ENCODE measurements around the gene ZNF579.

DNA sequence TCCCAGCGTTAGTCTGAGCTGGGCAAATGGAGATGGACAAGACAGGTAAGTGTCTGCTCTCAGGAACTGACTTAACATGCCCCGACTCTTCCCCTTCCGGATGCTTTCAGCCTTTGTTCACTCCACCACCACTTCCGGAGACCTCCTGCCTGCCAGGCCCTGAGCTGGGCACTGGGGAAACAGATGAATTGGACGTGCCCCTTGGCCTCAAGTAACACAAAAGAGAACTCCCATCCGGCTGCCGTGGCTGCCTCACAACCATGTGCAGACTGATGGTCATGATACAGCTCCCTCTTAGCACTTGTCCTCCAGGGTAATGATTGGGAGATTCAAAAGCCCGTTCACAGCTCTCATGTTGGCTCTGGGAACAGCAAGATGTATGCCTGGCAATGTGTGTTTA is 36.8 kb upstream of the ZNF579 start:
- TF ChIP-seq, protein P1, sequence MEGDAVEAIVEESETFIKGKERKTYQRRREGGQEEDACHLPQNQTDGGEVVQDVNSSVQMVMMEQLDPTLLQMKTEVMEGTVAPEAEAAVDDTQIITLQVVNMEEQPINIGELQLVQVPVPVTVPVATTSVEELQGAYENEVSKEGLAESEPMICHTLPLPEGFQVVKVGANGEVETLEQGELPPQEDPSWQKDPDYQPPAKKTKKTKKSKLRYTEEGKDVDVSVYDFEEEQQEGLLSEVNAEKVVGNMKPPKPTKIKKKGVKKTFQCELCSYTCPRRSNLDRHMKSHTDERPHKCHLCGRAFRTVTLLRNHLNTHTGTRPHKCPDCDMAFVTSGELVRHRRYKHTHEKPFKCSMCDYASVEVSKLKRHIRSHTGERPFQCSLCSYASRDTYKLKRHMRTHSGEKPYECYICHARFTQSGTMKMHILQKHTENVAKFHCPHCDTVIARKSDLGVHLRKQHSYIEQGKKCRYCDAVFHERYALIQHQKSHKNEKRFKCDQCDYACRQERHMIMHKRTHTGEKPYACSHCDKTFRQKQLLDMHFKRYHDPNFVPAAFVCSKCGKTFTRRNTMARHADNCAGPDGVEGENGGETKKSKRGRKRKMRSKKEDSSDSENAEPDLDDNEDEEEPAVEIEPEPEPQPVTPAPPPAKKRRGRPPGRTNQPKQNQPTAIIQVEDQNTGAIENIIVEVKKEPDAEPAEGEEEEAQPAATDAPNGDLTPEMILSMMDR (conservative IDR thresholded peaks at IDR 0.05; ENCODE audit: low read length): no peak
- TF ChIP-seq EZH2phosphoT487 (IDR thresholded peaks at IDR 0.05; ENCODE audit: borderline replicate concordance, low read depth, low read length): no peak

All from OCI-LY7 (cell line).